Right atrium auricular region (tissue), 2 donors: Measurements from ENCODE around the gene PCGF3. TPM values are rescaled to one million over a fixed set of nuclear protein-coding genes. Genes with fewer than 3 reads are reported as not detected.

Source experiments
- DNase-seq: peaks from one replicate; pipeline ENCODE4 v3.0.0-alpha.2; 2019; ENCODE audit warnings: low spot score
- H3K27ac ChIP-seq, 2 donors: fragments of 200-600 bp; sonication (generic); 1 replicate in 1 of 2; 2 replicates in 1 of 2; pipeline ENCODE4 v1.5.1; 2016 to 2019
- H3K27me3 ChIP-seq, 2 donors: fragments of 200-600 bp; sonication (generic); one replicate each; pipeline versions ENCODE4 v1.5.1 to v1.6.0; 2017 to 2019
- H3K36me3 ChIP-seq: fragments of 200-600 bp; sonication (generic); one replicate; pipeline ENCODE4 v1.5.1; 2016
- H3K4me1 ChIP-seq, 2 donors: fragments of 200-600 bp; sonication (generic); one replicate each; pipeline versions ENCODE4 v1.5.1 to v1.6.0; 2017 to 2019
- H3K4me3 ChIP-seq, 2 donors: fragments of 200-600 bp; sonication (generic); 1 replicate in 1 of 2; 2 replicates in 1 of 2; pipeline ENCODE4 v1.5.1; 2017 to 2019; ENCODE audit warnings: mild to moderate bottlenecking in 1 of 2, moderate library complexity in 1 of 2
- H3K9me3 ChIP-seq, 2 donors: fragments of 200-600 bp; sonication (generic); one replicate each; pipeline ENCODE4 v1.5.1; 2019
- total RNA-seq, 2 donors: library from RNA; depleted of rRNA; stranded (reverse); fragments of >200 nt; gene quantifications; one replicate each; pipeline ENCODE4 v1.1.0, GENCODE V29; 2016
- TF ChIP-seq, protein P1 (sequence below), 2 donors: fragments of 200-600 bp; sonication (generic); IDR thresholded peaks; one replicate each; pipeline ENCODE4 v1.5.1; 2019; ENCODE audit warnings: antibody characterized with exemption in 2 of 2

Gene PCGF3, protein sequence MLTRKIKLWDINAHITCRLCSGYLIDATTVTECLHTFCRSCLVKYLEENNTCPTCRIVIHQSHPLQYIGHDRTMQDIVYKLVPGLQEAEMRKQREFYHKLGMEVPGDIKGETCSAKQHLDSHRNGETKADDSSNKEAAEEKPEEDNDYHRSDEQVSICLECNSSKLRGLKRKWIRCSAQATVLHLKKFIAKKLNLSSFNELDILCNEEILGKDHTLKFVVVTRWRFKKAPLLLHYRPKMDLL
- total RNA-seq: 10 to 100 TPM; 17.9 to 22.6 TPM

DNA sequence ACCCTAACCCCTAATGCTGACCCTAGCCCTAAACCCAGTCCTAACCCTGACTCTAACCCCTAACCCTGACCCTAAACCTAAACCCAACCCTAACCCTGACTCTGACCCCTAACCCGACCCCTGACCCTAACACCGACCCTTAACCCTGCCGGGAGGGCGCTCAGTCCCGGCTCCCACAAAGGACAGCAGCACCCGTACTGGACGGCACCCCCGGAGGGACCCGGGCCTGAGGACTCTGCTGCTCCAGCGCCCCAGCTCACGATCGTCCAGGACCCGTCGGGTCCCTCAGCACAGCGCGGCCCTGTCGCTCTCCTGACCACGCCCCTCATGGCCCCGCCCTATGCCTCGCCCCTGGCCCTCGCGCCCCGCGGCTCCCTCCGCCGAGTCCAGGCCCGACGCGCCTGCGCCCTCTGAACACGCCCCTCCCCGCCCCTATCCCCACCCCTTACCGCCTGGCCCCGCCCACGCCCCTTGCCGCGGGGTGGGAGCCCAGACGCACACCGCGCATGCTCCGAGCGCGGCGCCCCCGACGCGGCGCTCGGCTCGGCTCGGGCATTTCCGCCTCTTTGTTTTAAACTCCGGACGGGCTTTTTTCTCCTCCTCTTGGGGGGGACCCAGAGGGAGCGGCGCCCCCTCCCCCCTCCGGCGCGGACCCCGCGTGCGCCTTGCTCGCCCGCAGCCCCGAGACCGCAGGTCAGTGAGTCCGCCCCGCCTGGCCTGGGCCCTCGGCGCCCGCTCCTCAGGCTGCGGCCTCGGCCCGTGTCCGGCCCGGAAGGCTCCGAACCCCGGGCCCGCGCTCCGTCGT is at the start of gene PCGF3:
Gene PCGF3 (plus strand): TSS at position 555 of the 805 bp plus-strand sequence. CDS start 27,849 bp downstream, outside the sequence.
- TF ChIP-seq, protein P1, sequence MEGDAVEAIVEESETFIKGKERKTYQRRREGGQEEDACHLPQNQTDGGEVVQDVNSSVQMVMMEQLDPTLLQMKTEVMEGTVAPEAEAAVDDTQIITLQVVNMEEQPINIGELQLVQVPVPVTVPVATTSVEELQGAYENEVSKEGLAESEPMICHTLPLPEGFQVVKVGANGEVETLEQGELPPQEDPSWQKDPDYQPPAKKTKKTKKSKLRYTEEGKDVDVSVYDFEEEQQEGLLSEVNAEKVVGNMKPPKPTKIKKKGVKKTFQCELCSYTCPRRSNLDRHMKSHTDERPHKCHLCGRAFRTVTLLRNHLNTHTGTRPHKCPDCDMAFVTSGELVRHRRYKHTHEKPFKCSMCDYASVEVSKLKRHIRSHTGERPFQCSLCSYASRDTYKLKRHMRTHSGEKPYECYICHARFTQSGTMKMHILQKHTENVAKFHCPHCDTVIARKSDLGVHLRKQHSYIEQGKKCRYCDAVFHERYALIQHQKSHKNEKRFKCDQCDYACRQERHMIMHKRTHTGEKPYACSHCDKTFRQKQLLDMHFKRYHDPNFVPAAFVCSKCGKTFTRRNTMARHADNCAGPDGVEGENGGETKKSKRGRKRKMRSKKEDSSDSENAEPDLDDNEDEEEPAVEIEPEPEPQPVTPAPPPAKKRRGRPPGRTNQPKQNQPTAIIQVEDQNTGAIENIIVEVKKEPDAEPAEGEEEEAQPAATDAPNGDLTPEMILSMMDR (IDR thresholded peaks at IDR 0.05): no peak
- H3K4me3 ChIP-seq: peak within 1 kb of the TSS; percentile 74 to 82
- H3K27me3 ChIP-seq: no peaks in the 10 kb centered on the region
- DNase-seq: peak; percentile 95
- H3K9me3 ChIP-seq: no peaks in the 10 kb centered on the region
- peaks cover 0 to 42% of the 10 kb centered on the region in 2 donors for H3K4me1 ChIP-seq
- peak within 1 kb of the TSS; percentile 76 to 78 for H3K27ac ChIP-seq
- H3K36me3 ChIP-seq: no peaks in the 10 kb centered on the region

GRCh38 chr4:656436-657337 is 48.9 kb upstream of the PCGF3 start:
- H3K27me3 ChIP-seq: no peaks in the 10 kb centered on the region
- H3K9me3 ChIP-seq: no peaks in the 10 kb centered on the region
- H3K27ac ChIP-seq: no peak overlapping the region
- no peak for DNase-seq
- TF ChIP-seq, protein P1 (IDR thresholded peaks at IDR 0.05): no peak
- H3K4me3 ChIP-seq: no peak overlapping the region
- H3K36me3 ChIP-seq: no peaks in the 10 kb centered on the region
- no peaks in the 10 kb centered on the region for H3K4me1 ChIP-seq

DNA sequence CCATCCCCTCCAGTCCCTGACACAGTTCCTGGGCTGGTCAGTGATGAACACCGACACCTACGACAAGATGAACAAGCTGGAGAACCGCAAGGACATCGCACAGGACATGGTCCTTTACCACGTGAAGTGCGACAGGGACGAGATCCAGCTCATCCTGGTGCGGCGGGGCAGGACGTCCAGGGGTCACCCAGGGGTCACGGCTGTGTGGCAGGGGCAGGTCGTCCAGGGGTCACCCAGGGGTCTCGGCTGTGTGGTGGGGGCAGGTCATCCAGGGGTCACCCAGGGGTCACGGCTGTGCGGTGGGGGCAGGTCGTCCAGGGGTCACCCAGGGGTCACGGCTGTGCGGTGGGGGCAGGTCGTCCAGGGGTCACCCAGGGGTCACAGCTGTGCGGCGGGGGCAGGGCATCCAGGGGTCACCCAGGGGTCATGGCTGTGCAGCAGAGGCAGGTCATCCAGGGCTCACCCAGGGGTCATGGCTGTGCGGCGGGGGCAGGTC is 48.2 kb upstream of the PCGF3 start:
- Histone ChIP-seq H3K9me3 (no peaks in the 10 kb centered on the region), H3K36me3 (no peaks in the 10 kb centered on the region), H3K27me3 (no peaks in the 10 kb centered on the region), H3K4me1 (no peaks in the 10 kb centered on the region), H3K27ac (no peak overlapping the region), H3K4me3 (no peak overlapping the region)
- TF ChIP-seq, protein P1 (IDR thresholded peaks at IDR 0.05): no peak
- DNase-seq: no peak

DNA sequence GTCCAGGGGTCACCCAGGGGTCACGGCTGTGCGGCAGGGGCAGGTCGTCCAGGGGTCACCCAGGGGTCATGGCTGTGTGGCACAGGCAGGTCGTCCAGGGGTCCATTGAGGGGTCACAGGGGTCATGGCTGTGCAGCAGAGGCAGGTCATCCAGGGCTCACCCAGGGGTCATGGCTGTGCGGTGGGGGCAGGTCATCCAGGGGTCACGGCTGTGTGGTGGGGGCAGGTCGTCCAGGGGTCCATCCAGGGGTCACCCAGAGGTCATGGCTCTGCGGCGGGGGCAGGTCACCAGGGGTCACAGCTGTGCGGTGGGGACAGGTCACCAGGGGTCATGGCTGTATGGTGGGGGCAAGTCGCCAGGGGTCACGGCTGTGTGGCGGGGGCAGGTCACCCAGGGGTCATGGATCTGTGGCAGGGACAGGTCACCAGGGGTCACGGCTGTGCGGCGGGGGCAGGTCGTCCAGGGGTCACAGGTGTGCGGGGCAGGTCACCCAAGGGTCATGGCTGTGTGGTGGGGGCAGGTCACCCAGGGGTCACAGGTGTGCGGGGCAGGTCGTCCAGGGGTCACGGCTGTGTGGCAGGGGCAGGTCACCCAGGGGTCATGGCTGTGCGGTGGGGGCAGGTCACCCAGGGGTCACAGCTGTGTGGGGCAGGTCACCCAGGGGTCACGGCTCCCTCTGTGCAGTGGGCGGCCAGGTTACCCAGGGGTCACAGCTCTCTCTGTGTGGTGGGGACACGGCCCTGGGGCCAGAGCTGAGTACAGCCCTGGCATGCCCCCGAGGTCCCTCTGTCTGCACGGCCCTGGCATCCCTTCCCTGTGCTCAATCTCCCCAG is 47.6 kb upstream of the PCGF3 start:
- Histone ChIP-seq H3K36me3 (no peaks in the 10 kb centered on the region), H3K27me3 (no peaks in the 10 kb centered on the region), H3K4me3 (no peak overlapping the region), H3K9me3 (no peaks in the 10 kb centered on the region), H3K27ac (no peak overlapping the region), H3K4me1 (peaks cover 0 to 2% of the 10 kb centered on the region in 2 donors)
- no peak for DNase-seq
- TF ChIP-seq, protein P1 (IDR thresholded peaks at IDR 0.05): no peak
